Lower leg skin (tissue), 4 donors: ENCODE data around the gene SLC9C1. TPM values are rescaled to one million over a fixed set of nuclear protein-coding genes. Genes with fewer than 3 reads are reported as not detected.

Experiments
- DNase-seq, 2 donors: peaks; one replicate each; pipeline ENCODE4 v3.0.0-alpha.2; 2019; ENCODE audit warnings: low spot score in 2 of 2
- H3K4me3 ChIP-seq: fragments of 200-600 bp; sonication (generic); 2 replicates; pipeline ENCODE4 v1.5.1; 2017; ENCODE audit warnings: mild to moderate bottlenecking, low read depth; ENCODE audit not compliant: poor library complexity, severe bottlenecking
- POLR2A ChIP-seq, 2 donors: fragments of 450-650 bp; IDR thresholded peaks; one replicate each; pipeline ENCODE4 v1.6.1; 2016 to 2017; ENCODE audit warnings: antibody characterized with exemption in 2 of 2, mild to moderate bottlenecking in 1 of 2, moderate library complexity in 1 of 2
- WGBS, 2 donors: methylation state at CpG; one replicate each; pipeline ENCODE4 v1.1.5; 2018; 5-methylcytosine and 5-hydroxymethylcytosine counted together
- intact Hi-C: fragments of 100-400 bp; cut with DNase I; formaldehyde crosslinking; loops from one replicate; pipeline ENCODE4 v1.15.0; 2023; ENCODE audit warnings: low total_unique reads
- total RNA-seq, 4 donors: library from RNA; depleted of rRNA; stranded (reverse); fragments of >200 nt; gene quantifications; one replicate each; pipeline ENCODE4 v1.1.0, GENCODE V29; 2016
- TF ChIP-seq, protein P1 (sequence below), 3 donors: fragments of 450-650 bp; IDR thresholded peaks; one replicate each; pipeline ENCODE4 v1.5.1; 2016; ENCODE audit warnings: antibody characterized with exemption in 3 of 3, mild to moderate bottlenecking in 3 of 3, moderate library complexity in 2 of 3

SLC9C1 gene
- total RNA-seq, 4 donors from 2014 or later, result not detected

DNA sequence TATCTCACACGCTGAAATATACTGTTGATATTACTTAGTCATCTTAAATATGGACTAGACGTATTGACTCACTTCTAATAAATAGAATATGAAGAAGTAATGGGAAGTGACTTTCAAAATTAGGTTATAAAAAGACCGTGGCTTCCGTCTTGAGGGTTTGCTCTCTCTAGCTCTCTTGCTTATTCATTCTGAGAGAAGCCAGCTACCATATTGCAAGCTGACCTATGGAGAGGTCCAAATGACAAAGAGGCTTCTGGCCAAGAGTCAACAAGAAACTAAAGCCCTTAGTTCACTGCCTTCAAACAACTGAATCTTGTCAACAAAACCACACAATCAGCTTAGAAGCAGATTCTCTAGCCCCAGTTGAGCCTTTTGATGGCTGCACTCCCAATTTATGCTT is 46.1 kb downstream of the SLC9C1 start:
- intact Hi-C loops, result no loop called here
- no peak for TF ChIP-seq POLR2A (IDR thresholded peaks at IDR 0.05)
- TF ChIP-seq, protein P1, sequence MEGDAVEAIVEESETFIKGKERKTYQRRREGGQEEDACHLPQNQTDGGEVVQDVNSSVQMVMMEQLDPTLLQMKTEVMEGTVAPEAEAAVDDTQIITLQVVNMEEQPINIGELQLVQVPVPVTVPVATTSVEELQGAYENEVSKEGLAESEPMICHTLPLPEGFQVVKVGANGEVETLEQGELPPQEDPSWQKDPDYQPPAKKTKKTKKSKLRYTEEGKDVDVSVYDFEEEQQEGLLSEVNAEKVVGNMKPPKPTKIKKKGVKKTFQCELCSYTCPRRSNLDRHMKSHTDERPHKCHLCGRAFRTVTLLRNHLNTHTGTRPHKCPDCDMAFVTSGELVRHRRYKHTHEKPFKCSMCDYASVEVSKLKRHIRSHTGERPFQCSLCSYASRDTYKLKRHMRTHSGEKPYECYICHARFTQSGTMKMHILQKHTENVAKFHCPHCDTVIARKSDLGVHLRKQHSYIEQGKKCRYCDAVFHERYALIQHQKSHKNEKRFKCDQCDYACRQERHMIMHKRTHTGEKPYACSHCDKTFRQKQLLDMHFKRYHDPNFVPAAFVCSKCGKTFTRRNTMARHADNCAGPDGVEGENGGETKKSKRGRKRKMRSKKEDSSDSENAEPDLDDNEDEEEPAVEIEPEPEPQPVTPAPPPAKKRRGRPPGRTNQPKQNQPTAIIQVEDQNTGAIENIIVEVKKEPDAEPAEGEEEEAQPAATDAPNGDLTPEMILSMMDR (IDR thresholded peaks at IDR 0.05), result no peak
- no peak overlapping the region for H3K4me3 ChIP-seq
- DNase-seq, result no peak
- WGBS, 2 donors, result 88 to 91% methylated on average over 4 of the region's 4 CpGs

- TF ChIP-seq, protein P1 (IDR thresholded peaks at IDR 0.05), result no peak
- TF ChIP-seq POLR2A (IDR thresholded peaks at IDR 0.05), result no peak
- intact Hi-C loops, result no loop called here
- no peak overlapping the region for H3K4me3 ChIP-seq
- 14 to 65% methylated on average over 2 of the region's 2 CpGs for WGBS, 2 donors
- no peak for DNase-seq
These were observed 46.7 kb downstream of the SLC9C1 start for GRCh38 chr3:112247350-112247749.

- no peak for DNase-seq
- TF ChIP-seq, protein P1 (IDR thresholded peaks at IDR 0.05), result no peak
- no peak for TF ChIP-seq POLR2A (IDR thresholded peaks at IDR 0.05)
- intact Hi-C loops, result no loop called here
- 65 to 74% methylated on average over 4 of the region's 4 CpGs for WGBS, 2 donors
- no peak overlapping the region for H3K4me3 ChIP-seq
These were observed 60.9 kb downstream of the SLC9C1 start for GRCh38 chr3:112233083-112233482.

GRCh38 chr3:112231727-112232126 is 62.3 kb downstream of the SLC9C1 start:
- DNase-seq, result no peak
- no peak for TF ChIP-seq POLR2A (IDR thresholded peaks at IDR 0.05)
- TF ChIP-seq, protein P1 (IDR thresholded peaks at IDR 0.05), result no peak
- H3K4me3 ChIP-seq, result no peak overlapping the region
- 68 to 75% methylated on average over 3 of the region's 3 CpGs for WGBS, 2 donors
- intact Hi-C loops, result no loop called here

GRCh38 chr3:112230033-112230432 is 64.0 kb downstream of the SLC9C1 start:
- no peak for TF ChIP-seq POLR2A (IDR thresholded peaks at IDR 0.05)
- WGBS, 2 donors, result 74 to 96% methylated on average over 1 of the region's 1 CpG
- intact Hi-C loops, result no loop called here
- H3K4me3 ChIP-seq, result no peak overlapping the region
- DNase-seq, result no peak

GRCh38 chr3:112228786-112229185 is 65.2 kb downstream of the SLC9C1 start:
- intact Hi-C loops, result no loop called here
- no peak for DNase-seq
- TF ChIP-seq POLR2A (IDR thresholded peaks at IDR 0.05), result no peak
- TF ChIP-seq, protein P1 (IDR thresholded peaks at IDR 0.05), result no peak
- H3K4me3 ChIP-seq, result no peak overlapping the region
- 65 to 88% methylated on average over 1 of the region's 1 CpG for WGBS, 2 donors
